ENCODE results near the gene DNAJA2. TPM values are rescaled to one million over a fixed set of nuclear protein-coding genes. Genes with fewer than 3 reads are reported as not detected.

Gene DNAJA2
- total RNA-seq, 1 experiment from 2014 or later: 85.2 TPM

- Histone ChIP-seq H3K27ac (ENCODE audit: low read depth, low read length, poor library complexity, severe bottlenecking) (no peak overlapping the region), H3K9me3 (ENCODE audit: low read depth, low read length, poor library complexity, severe bottlenecking) (no peaks in the 10 kb centered on the region), H3K4me1 (ENCODE audit: insufficient read depth, low read length, poor library complexity, severe bottlenecking) (no peaks in the 10 kb centered on the region), H3K27me3 (replicated peaks; ENCODE audit: insufficient read depth, low read depth, low read length, poor library complexity) (no peaks in the 10 kb centered on the region), H3K36me3 (ENCODE audit: insufficient read depth, low read length, poor library complexity, severe bottlenecking) (peaks cover 99% of the 10 kb centered on the region), H3K4me3 (ENCODE audit: low read depth, low read length, poor library complexity, severe bottlenecking) (no peak overlapping the region)
- ChIA-PET CTCF (interaction anchor here (0.7 kb wide), 1 partner anchor 486 kb away, joined by 4 read pairs; no protein-coding TSS in a partner anchor), POLR2A (ENCODE audit: low non-redundant PET) (no interaction called here)
- DNase-seq (ENCODE audit: low spot score): no peak
- BruUV-seq (replicated peaks): no TSS peak
- intact Hi-C loops (cut with micrococcal nuclease; ENCODE audit: unreplicated experiment): no loop called here
- TF ChIP-seq CTCF (conservative IDR thresholded peaks at IDR 0.05; ENCODE audit: low read depth, low read length) (no peak), EZH2 (IDR thresholded peaks at IDR 0.05; ENCODE audit: borderline replicate concordance, low read depth, low read length, poor library complexity, severe bottlenecking) (no peak)
Measured at GRCh38 chr16:46962629-46963028, 10.8 kb downstream of the DNAJA2 start.

GRCh38 chr16:46961373-46962353 lies 11.8 kb downstream of the DNAJA2 start:
- TF ChIP-seq CTCF (conservative IDR thresholded peaks at IDR 0.05; ENCODE audit: low read depth, low read length): no peak
- no peak for TF ChIP-seq EZH2 (IDR thresholded peaks at IDR 0.05; ENCODE audit: borderline replicate concordance, low read depth, low read length, poor library complexity, severe bottlenecking)
- no TSS peak for BruUV-seq (replicated peaks)
- H3K4me1 ChIP-seq (ENCODE audit: insufficient read depth, low read length, poor library complexity, severe bottlenecking): no peaks in the 10 kb centered on the region
- intact Hi-C loops (cut with micrococcal nuclease; ENCODE audit: unreplicated experiment): no loop called here
- no peak overlapping the region for H3K4me3 ChIP-seq (ENCODE audit: low read depth, low read length, poor library complexity, severe bottlenecking)
- ChIA-PET POLR2A (ENCODE audit: low non-redundant PET) (no interaction called here), CTCF (no interaction called here)
- DNase-seq (ENCODE audit: low spot score): no peak
- no peaks in the 10 kb centered on the region for H3K27me3 ChIP-seq (replicated peaks; ENCODE audit: insufficient read depth, low read depth, low read length, poor library complexity)
- H3K36me3 ChIP-seq (ENCODE audit: insufficient read depth, low read length, poor library complexity, severe bottlenecking): peaks cover 98% of the 10 kb centered on the region
- H3K9me3 ChIP-seq (ENCODE audit: low read depth, low read length, poor library complexity, severe bottlenecking): no peaks in the 10 kb centered on the region
- H3K27ac ChIP-seq (ENCODE audit: low read depth, low read length, poor library complexity, severe bottlenecking): no peak overlapping the region

GRCh38 chr16:46954562-46954961 lies 18.9 kb downstream of the DNAJA2 start:
- H3K4me3 ChIP-seq (ENCODE audit: low read depth, low read length, poor library complexity, severe bottlenecking): no peak overlapping the region
- H3K4me1 ChIP-seq (ENCODE audit: insufficient read depth, low read length, poor library complexity, severe bottlenecking): no peaks in the 10 kb centered on the region
- peaks cover 45% of the 10 kb centered on the region for H3K36me3 ChIP-seq (ENCODE audit: insufficient read depth, low read length, poor library complexity, severe bottlenecking)
- no peaks in the 10 kb centered on the region for H3K9me3 ChIP-seq (ENCODE audit: low read depth, low read length, poor library complexity, severe bottlenecking)
- no TSS peak for BruUV-seq (replicated peaks)
- POLR2A ChIA-PET (ENCODE audit: low non-redundant PET): no interaction called here
- no peak for DNase-seq (ENCODE audit: low spot score)
- H3K27me3 ChIP-seq (replicated peaks; ENCODE audit: insufficient read depth, low read depth, low read length, poor library complexity): no peaks in the 10 kb centered on the region
- CTCF ChIA-PET: no interaction called here
- intact Hi-C loops (cut with micrococcal nuclease; ENCODE audit: unreplicated experiment): no loop called here
- TF ChIP-seq CTCF (conservative IDR thresholded peaks at IDR 0.05; ENCODE audit: low read depth, low read length): no peak
- no peak for TF ChIP-seq EZH2 (IDR thresholded peaks at IDR 0.05; ENCODE audit: borderline replicate concordance, low read depth, low read length, poor library complexity, severe bottlenecking)
- H3K27ac ChIP-seq (ENCODE audit: low read depth, low read length, poor library complexity, severe bottlenecking): no peak overlapping the region
